ENCODE data around the gene TUBA3C.

Gene TUBA3C

DNA sequence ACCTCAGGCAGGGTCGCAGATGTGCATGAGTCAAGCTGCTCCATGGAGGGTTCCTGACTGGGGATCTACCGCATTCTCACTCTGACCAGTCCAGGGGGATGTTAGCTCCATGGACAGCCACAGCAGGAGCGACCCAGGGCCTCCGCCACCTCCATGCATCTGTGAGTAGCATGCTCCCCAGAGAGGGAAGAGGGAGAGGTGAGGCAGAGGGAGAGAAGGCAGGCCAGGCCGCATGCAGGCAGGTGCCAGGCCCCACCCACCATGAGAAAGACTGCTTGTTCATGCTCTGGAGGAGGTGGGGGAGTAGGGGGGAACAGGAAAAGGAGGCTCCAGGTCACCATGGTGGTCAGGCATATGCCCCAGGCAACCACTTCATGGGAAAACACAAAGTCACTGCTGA lies 20.3 kb downstream of the TUBA3C start:
- DNase-seq (ENCODE audit: low read depth): no peak

DNA sequence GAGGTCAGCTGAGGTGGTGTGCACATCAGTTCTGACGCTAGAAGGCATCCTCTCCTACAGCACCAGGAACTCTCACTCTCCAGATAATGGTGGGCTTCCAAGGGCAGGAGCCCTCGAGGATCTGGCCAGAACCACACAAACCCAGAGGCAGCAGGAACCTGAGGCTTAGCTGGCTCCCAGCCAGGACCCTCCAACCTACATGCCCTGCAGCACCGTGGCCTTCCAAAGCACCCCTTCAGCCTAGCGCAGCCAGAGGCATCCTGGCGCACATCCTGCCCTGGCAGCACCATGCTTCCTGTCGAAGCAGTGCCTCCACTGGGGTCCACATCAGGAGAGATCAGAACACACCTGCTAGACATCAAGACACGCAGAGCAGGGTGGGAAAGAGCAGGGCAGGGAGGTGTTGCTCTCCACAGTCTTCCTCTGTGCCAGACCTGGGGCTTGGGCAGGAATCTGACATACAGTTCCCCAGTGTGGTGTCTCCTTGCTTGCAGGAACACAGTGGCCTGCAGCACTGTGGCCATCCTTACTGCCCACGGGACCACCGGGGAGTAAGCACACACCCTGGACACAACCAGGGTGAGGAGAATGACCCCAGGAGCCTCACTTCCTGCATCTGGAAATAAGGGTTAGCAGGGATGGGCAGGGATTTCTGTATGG lies 21.7 kb downstream of the TUBA3C start:
- DNase-seq (ENCODE audit: low read depth): no peak

DNA sequence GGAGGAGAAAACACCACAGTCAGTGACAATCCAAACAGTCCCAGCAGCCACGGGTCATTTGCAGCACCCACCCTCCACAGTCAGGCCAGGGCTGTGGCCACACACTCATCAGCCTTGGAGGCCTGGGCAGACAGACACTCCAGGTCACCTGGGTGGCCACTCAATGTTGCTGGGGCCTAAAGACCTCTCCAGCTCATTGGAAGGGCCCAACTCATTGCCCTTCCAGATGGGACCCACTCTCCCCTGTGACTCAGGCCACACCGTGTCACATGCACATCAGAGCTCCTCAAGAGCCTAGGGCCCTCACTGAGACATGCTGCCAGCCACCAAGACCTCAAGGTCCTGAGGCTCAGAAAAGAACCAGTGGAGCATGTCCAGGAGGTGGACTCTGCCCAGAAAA lies 22.4 kb downstream of the TUBA3C start:
- DNase-seq (ENCODE audit: low read depth): no peak

- DNase-seq (ENCODE audit: low read depth): no peak
Measured at GRCh38 chr13:19158526-19159174, 23.0 kb downstream of the TUBA3C start.

DNA sequence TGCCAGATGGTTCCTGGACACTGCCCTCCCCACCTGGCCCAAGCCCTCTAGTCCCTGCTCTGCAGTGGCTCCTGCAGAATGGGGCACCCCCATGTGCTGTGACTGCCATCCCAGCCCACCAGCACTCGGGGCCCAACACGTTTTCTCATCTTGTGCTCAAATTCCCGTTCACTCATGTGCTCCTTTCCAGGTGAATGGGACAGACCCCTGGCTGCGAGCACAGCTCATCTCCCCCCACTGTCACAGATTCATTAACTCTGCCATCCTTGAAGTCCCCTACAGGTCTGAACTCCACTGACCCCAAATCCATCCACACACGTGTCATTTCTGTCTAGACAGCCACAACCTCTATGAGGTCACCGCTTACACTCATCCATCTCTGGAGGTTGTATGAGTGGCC lies 23.6 kb downstream of the TUBA3C start:
- DNase-seq (ENCODE audit: low read depth): no peak

GRCh38 chr13:19157461-19157860 lies 24.2 kb downstream of the TUBA3C start:
- DNase-seq (ENCODE audit: low read depth): no peak

DNA sequence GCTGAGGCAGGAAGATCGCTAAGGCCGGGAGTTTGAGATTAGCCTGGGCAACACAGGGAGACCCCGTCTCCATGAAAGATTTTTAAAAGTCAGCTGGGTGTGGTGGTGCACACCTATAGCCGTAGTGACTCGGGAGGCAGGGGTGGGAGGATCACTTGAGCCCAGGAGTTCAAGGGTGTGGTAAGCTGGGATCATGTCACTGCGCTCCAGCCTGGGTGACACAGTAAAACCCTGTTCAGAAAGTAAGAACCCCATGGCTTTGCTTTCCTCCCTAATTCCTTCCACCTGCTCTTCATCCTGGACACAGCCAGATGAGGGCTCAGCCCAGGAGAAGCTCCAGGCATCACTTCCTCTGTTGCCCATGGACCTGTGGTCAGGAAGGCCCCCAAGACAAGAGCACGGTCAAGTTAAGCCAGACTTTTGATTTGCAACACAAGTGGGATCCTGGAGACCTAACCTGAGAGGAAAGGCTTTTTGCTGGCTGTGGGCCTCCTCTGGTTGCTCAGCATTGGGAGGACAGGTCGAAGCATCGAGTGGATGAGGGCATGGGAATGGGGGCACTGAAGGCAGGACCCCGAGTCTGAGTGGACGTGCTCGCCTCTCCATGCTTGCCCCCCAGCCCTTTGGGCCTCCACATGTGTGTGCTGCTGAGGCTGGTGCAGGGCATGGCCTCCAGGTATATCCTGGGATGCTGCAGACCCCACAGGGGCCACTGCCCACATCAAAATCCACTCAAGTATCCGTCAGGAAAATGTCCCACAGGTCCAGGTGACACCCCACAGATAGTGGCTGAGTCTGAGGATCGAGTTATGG lies 25.4 kb downstream of the TUBA3C start:
- no peak for DNase-seq (ENCODE audit: low read depth)

- DNase-seq (ENCODE audit: low read depth): no peak
Measured at GRCh38 chr13:19155321-19155861, 26.2 kb downstream of the TUBA3C start.

DNA sequence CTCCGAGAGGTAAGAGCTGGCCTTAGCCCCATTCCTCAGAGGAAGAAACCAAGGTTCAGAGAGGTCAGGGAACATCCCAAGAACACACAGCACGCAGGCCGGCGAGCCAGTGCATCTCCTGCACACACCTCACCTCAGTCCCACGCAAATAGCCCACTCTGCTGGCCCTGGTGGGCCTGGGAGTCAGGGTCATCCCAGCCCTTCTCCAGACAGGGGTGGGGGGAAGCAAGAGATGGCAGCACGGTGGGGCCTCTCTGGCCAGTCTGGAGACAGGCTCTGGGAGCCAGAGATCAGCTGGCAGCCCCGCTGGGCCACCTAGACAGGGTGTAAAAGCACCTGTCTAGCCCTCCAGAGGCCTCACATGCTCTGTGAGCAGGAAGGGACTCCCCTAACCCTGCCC lies 26.8 kb downstream of the TUBA3C start:
- no peak for DNase-seq (ENCODE audit: low read depth)

GRCh38 chr13:19153782-19154450 lies 27.7 kb downstream of the TUBA3C start:
- DNase-seq (ENCODE audit: low read depth): no peak

DNA sequence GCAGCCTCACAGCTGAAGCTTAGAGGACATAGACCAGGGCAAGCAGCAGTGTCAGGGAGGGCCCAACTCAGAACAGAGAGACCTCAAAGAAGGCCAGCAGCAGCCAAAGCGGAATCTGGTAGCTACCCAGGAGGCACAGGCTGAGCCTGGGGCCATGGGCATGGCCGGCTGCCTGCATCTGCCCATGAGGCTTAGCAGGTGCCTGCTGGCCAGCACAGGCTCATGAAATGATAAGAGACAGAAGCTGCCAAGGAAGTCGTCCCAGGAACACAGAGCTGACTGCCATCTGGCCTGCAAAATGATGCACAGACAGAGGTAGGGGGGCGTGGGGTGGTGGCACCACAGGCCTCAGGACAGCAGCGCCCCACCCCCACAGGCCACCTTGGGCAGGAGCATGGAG lies 29.2 kb downstream of the TUBA3C start:
- no peak for DNase-seq (ENCODE audit: low read depth)

DNA sequence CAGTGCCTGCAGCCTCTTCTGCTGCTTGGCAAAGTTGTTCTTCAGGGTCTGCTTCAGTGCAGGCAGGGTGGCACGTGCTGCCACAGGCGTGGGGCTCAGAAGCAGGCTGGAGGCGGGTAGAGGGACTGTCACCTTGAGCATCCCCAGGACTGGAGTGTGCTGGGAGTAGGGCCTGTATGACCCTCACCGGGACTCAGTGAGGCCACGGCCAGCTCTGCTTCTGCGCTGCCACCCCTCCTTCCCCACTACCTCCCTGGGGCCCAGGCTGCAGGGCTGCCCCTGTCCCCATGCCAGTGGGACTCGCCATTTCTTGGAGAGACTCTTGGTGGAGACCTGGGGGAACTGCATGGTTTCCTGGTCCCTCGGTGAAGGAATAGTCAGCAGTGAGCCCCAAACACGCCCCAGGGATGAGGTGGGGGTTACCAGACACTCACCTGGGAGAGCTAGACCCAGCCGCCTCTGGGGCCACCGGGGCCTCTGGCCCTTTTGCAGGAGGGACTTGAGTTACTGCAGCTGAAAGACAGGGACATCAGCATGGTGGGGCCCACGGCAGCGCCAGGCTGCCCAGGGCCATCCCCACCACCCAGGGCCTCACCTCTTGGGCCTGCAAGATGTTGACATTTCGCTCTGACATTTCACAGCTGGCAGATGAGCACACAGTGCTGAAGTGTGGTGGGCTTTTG lies 29.9 kb downstream of the TUBA3C start:
- DNase-seq (ENCODE audit: low read depth): no peak

DNA sequence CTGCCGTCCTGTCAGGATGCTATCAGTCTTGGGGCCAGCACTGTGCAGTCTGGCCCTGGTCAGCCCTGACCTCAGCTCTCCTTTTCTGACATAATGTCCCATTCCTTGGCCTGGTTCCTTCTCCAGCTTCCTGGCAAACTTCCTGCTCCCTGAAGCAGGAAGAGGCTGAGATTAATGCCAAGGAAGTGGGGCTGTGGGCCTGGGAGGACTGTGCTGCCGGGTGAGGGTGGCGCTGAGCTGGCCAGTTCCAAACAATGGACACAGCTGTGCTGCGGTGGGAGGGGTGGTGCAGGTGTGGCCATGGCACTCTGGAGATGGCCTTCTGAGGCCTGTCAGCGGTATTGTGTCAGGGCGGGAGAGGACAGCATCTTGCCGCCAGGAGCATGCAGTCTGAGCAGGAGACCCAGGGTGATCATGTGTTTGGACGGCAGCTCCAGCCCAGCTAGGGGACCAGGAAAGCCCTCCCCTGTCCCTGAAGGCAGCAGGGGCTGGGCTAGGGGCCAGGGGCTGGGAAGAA lies 30.9 kb downstream of the TUBA3C start:
- DNase-seq (ENCODE audit: low read depth): no peak

- DNase-seq (ENCODE audit: low read depth): no peak
Measured at GRCh38 chr13:19150226-19150625, 31.4 kb downstream of the TUBA3C start.

DNA sequence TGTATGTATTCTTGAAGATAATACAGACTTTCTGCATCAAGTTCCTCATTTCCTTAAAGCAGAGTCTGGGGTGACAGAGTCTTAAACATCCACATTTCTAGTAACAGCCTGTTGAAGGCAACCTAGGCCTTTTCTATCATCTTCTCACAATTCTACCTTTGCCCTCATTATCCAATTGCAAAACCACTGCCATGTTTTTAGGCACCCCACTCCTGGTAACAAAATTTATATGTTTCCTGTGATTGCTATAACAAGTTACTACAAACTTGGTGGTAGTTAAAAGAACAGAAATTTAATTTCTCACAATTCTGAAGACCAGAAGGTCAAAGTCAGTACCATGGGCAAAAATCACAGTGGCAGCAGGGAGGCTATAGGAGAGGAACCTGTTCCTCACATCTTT lies 33.1 kb downstream of the TUBA3C start:
- no peak for DNase-seq (ENCODE audit: low read depth)

Measured in activated T-helper 9 cell treated with anti-CD3 and anti-CD28 coated beads, Interleukin-2, amount 50 U/mL, for 16 hours (primary cell).